ENCODE measurements around the gene IRS2. TPM values are rescaled to one million over a fixed set of nuclear protein-coding genes. Genes with fewer than 3 reads are reported as not detected.

IRS2 gene
- total and polyA plus RNA-seq, 2 of the 8 experiments (the other 6 are each of a cell fraction or from before 2014, with no cell fraction given): 2.6 to 17.0 TPM

- POLR2A ChIA-PET (ENCODE audit: partially characterized antibody): no interaction called here
- Histone ChIP-seq H2BK120ac (replicated peaks; ENCODE audit: low read depth, low read length) (no peak overlapping the region), H3K27ac (ENCODE audit: low read depth, low read length) (no peak overlapping the region), H2AK5ac (ENCODE audit: low read depth, low read length) (no peak overlapping the region), H3K36me3 (ENCODE audit: control insufficient read depth in 2 of 4, insufficient read depth in 4 of 4, low read length in 3 of 4) (no peaks in the 10 kb centered on the region), H3K4ac (replicated peaks; ENCODE audit: insufficient read length, low read depth, low read length) (no peak overlapping the region), H3K9ac (replicated peaks in 1 of 4; ENCODE audit: extremely low read depth in 1 of 4, low read depth in 3 of 4, low read length in 3 of 4) (no peak overlapping the region), H3K4me3 (ENCODE audit: extremely low read depth in 1 of 4, insufficient read depth in 2 of 4, low read depth in 3 of 4, low read length in 4 of 4) (no peak overlapping the region), H3K23ac (ENCODE audit: insufficient read length) (no peak overlapping the region), H3K79me2 (ENCODE audit: control insufficient read depth in 1 of 2, insufficient read depth in 2 of 2, low read length in 2 of 2) (no peaks in the 10 kb centered on the region), H3K4me1 (replicated peaks in 1 of 4; ENCODE audit: control insufficient read depth in 3 of 4, insufficient read depth in 4 of 4, low read length in 3 of 4) (peaks cover 0 to 2% (median 0%) of the 10 kb centered on the region in 4 experiments; a peak in 1 of 7 replicates), H3K56ac (replicated peaks; ENCODE audit: insufficient read length, low read depth, low read length) (no peak overlapping the region), H4K20me1 (replicated peaks in 1 of 2; ENCODE audit: control insufficient read depth in 1 of 2, insufficient read depth in 2 of 2, low read length in 2 of 2) (no peaks in the 10 kb centered on the region), H3K27me3 (replicated peaks in 1 of 4; ENCODE audit: control insufficient read depth in 3 of 4, extremely low read depth in 1 of 4, insufficient read depth in 3 of 4, low read length in 3 of 4) (no peaks in the 10 kb centered on the region), H4K8ac (ENCODE audit: extremely low read depth, insufficient read depth, low read length) (no peak overlapping the region), H2BK20ac (ENCODE audit: low read length) (no peak overlapping the region), H2BK15ac (ENCODE audit: low read length) (no peak overlapping the region), H3K14ac (ENCODE audit: insufficient read length) (no peak overlapping the region), H2BK12ac (ENCODE audit: low read depth, low read length) (no peak overlapping the region), H3K9me3 (ENCODE audit: insufficient read depth in 2 of 2, low read depth in 1 of 2, low read length in 1 of 2) (peaks cover 3 to 6% of the 10 kb centered on the region in 2 experiments; a peak in 2 of 4 replicates), H4K5ac (ENCODE audit: insufficient read length, low read depth, low read length) (no peak overlapping the region), H4K91ac (replicated peaks; ENCODE audit: insufficient read length, low read length) (no peak overlapping the region), H2BK5ac (ENCODE audit: low read depth, low read length) (no peak overlapping the region), H3K18ac (ENCODE audit: extremely low read depth, low read length) (no peak overlapping the region), H3K23me2 (ENCODE audit: low read depth, low read length) (no peaks in the 10 kb centered on the region), H3K4me2 (ENCODE audit: insufficient read depth in 1 of 2, low read depth in 2 of 2, low read length in 2 of 2) (no peak overlapping the region), H3K79me1 (ENCODE audit: low read depth, low read length) (no peaks in the 10 kb centered on the region), H2AFZ (ENCODE audit: low read length) (no peak overlapping the region)
- no peak for DNase-seq (ENCODE audit: low read depth in 1 of 2, low spot score in 2 of 2)
- WGBS, 2 experiments (ENCODE audit: extremely low coverage in 1 of 2, insufficient coverage in 1 of 2, insufficient read length in 1 of 2, insufficient replicate concordance in 2 of 2, low coverage in 1 of 2, low lambda C conversion rate in 2 of 2, missing lambda C conversion rate in 1 of 2): 88% methylated on average over 3 of the region's 3 CpGs; no CpG with 5 or more reads in 1 of the 2 experiments
- no peak for FAIRE-seq
- CTCF ChIA-PET (ENCODE audit: partially characterized antibody): no interaction called here
- TF ChIP-seq SP1 (IDR thresholded peaks at IDR 0.05; ENCODE audit: low read depth, low read length): no peak
- TF ChIP-seq CEBPB (IDR thresholded peaks at IDR 0.05; ENCODE audit: low read depth, low read length): no peak
- no peak for TF ChIP-seq SIN3A (conservative IDR thresholded peaks at IDR 0.05 in 1 of 2, IDR thresholded peaks at IDR 0.05 in 1 of 2; ENCODE audit: low read depth in 1 of 2, low read length in 2 of 2)
- TF ChIP-seq SIRT6 (IDR thresholded peaks at IDR 0.05; ENCODE audit: low read length): no peak
- TF ChIP-seq CREB1 (IDR thresholded peaks at IDR 0.05): no peak
- no peak for TF ChIP-seq TBP (IDR thresholded peaks at IDR 0.05; ENCODE audit: low read depth, low read length)
- TF ChIP-seq CHD1 (IDR thresholded peaks at IDR 0.05; ENCODE audit: low read depth, low read length): no peak
- no peak for TF ChIP-seq SIX5 (IDR thresholded peaks at IDR 0.05; ENCODE audit: low read depth, low read length)
- no peak for TF ChIP-seq TAF7 (optimal IDR thresholded peaks at IDR 0.05; ENCODE audit: borderline replicate concordance, low read depth, low read length)
- no peak for TF ChIP-seq RNF2 (IDR thresholded peaks at IDR 0.05; ENCODE audit: borderline replicate concordance, low read depth, low read length, missing control alignments, poor library complexity, severe bottlenecking)
- TF ChIP-seq CTCF (IDR thresholded peaks at IDR 0.05; ENCODE audit: control extremely low read depth in 1 of 3, insufficient read depth in 1 of 3, low read depth in 1 of 3, low read length in 3 of 3): no peak
- no peak for TF ChIP-seq PHF8 (conservative IDR thresholded peaks at IDR 0.05; ENCODE audit: low read depth, low read length)
- TF ChIP-seq BACH1 (IDR thresholded peaks at IDR 0.05; ENCODE audit: low read length): no peak
These were observed 83.1 kb downstream of the IRS2 start for GRCh38 chr13:109703250-109703649.

All from H1 (cell line).